C4-2B (cell line): ENCODE data around the gene KNDC1.

Experiments
- H3K27ac ChIP-seq: fragments of 450-650 bp; 2 replicates; pipeline ENCODE4 v1.5.1; 2017
- ZFX ChIP-seq: fragments of 450-650 bp; IDR thresholded peaks from 2 replicates; pipeline ENCODE4 v1.6.1; 2017
- TF ChIP-seq, protein P1 (sequence below): fragments of 450-650 bp; conservative IDR thresholded peaks from 2 replicates; pipeline ENCODE4 v1.5.1; 2017; ENCODE audit warnings: mild to moderate bottlenecking

Gene KNDC1

DNA sequence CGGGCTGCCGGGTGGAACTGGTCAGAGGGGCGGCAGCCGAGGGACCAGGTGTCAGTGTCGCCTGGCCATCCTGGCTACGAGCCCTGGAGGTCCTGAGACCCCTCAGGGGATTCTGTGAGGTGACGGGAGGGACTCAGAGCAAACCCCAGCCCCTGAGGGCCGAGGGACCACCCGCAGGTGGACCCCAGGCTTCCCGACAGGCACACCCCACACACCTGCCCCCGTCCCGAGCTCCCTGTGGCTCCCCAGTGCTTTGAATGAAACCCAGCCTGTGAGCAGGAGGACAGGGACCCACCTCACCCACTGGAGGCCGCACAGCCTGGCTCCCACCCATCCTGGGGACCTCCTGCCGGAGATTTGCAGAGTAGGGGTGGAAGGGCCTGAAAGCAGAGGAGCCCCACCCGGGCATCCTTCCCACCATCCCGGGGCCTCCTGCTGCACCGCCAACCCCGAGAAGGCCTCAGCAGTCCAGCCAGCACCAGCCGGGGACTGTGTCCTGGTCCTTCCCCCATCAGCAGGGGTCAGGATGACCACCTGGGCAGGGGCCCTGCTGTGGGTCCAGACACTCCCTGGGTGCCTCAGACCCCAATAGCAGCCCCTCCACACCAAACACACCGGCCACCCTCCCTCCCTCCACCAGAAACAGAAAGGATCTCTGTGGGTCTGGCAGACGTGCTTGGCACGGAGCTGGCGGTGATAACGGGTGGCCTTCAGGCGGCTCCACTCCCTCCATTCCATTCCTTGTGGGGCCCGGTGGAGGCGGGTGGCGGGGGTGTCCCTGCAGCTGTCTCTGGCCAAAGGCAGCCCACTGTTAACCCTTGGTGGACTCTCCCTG lies 91.6 kb downstream of the KNDC1 start:
- TF ChIP-seq, protein P1, sequence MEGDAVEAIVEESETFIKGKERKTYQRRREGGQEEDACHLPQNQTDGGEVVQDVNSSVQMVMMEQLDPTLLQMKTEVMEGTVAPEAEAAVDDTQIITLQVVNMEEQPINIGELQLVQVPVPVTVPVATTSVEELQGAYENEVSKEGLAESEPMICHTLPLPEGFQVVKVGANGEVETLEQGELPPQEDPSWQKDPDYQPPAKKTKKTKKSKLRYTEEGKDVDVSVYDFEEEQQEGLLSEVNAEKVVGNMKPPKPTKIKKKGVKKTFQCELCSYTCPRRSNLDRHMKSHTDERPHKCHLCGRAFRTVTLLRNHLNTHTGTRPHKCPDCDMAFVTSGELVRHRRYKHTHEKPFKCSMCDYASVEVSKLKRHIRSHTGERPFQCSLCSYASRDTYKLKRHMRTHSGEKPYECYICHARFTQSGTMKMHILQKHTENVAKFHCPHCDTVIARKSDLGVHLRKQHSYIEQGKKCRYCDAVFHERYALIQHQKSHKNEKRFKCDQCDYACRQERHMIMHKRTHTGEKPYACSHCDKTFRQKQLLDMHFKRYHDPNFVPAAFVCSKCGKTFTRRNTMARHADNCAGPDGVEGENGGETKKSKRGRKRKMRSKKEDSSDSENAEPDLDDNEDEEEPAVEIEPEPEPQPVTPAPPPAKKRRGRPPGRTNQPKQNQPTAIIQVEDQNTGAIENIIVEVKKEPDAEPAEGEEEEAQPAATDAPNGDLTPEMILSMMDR, result no peak
- no peak for TF ChIP-seq ZFX
- no peak overlapping the region for H3K27ac ChIP-seq

DNA sequence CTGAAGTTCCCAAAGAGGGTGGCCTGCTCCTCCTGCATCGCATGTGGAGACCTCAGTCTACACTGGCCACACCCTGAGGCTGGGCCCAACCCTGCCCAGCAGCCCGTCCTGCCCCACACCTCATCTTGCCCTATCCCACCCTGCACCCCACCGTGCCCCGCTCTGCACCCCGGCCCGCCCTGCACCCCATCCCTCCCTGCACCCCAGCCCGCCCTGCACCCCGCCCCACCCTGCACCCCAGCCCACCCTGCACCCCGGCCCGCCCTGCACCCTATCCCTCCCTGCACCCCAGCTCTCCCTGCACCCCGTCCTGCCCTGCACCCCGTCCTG lies 92.2 kb downstream of the KNDC1 start:
- TF ChIP-seq, protein P1, result no peak
- TF ChIP-seq ZFX, result no peak
- H3K27ac ChIP-seq, result no peak overlapping the region

DNA sequence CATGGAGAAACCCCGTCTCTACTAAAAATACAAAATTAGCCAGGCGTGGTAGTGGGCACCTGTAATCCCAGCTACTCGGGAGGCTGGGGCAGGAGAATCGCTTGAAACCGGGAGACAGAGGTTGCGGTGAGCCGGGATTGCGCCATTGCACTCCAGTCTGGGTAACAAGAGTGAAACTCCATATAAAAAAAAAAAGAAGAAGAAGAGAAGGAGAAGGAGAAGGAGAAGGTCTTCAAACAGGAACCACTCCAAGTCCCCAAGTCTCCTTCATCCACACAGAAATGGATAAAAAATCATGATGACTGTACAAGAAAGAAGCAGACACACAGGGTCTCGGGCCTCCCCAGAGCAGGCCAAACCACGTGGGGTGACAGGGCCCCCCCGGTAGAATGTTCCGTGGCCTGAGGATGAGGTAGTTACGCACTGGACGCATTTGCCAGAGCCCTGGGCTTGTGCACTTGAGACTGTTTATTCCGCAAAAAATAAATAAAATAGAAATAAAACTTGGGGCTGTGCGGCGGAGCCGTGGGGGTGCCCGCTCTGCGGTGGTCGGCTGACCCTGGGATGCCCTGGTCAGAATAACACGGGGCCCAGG lies 93.4 kb downstream of the KNDC1 start:
- TF ChIP-seq ZFX, result no peak
- TF ChIP-seq, protein P1, result no peak

DNA sequence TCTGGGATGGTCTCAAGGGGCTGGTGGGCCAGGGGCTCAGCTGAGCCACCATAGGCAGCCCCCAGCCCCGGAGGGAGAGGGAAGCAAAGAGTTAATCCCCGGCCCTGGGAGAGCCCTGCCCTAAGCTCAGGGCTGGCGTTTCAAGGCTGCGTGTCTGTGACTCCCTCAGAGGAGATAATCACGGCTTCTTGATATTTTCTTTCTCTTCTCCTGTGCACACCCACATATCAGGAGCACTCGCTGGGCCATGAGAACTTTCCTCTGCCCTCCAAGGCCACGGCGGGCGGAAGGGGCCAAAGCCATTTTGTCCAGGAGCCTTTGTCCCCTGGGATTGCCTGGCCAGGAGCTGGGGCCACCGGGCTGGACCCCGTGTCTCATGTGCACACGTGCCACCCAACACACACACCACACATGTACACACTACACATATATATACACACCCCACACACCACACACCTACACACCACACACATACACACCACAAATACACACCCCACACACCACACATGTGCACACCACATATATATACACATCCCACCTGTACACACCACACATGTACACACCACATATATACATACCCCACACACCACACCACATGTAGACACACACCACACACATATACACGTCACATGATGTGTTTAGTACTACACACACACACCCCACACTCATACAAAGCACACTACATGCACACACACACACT lies 94.6 kb downstream of the KNDC1 start:
- TF ChIP-seq ZFX, result no peak
- TF ChIP-seq, protein P1, result no peak
- no peak overlapping the region for H3K27ac ChIP-seq

More for the DNA sequence above, 93.4 kb downstream of the KNDC1 start:
- no peak overlapping the region for H3K27ac ChIP-seq

DNA sequence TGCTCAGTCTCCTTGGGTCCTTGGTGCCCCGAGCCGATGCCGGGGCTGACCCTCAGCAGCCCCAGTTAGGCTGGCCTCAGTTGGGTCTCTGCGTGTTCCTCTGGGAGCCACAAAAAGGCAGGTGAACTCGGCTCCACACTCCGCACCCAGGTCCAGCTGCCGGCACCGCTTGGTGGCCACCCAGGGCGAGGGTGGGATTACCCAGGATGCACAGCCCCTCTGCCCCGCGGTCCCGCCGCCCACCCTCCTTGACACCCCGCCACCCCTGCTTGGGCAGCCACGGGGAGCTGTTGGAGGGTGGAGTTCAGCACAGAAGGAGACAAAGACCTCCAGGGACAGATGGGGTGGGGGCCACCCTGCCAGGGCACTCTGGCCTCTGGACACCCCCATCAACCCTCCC lies 95.3 kb downstream of the KNDC1 start:
- H3K27ac ChIP-seq, result no peak overlapping the region
- TF ChIP-seq, protein P1, result no peak
- no peak for TF ChIP-seq ZFX

DNA sequence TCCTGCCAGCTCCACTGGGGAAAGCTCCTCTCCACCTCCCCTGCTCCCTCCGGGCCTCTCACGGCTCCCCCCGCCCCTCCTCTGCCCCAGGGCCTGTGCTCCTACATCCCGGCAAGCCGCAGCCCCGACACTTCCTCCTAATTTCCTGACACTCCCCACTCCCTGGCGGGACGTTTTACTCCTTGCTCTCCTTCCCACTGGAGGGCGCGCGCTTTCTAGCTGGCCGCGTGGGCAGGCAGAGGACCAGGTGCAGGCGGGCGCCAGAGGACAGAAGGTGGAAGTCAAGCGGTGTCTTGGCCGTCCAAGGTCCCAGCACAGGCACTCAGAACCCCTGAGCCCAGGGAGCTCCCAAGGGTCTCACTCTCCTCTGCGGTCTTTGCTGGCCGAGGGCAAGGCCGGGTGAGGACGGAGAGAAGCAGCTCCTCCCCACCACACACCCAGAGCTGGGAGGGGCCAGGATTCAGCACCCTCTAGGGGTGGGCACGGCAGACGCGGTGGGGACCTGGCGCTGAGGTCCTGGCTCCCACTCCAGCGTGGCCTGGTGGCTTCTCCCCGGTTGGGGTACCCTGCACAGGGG lies 97.6 kb downstream of the KNDC1 start:
- TF ChIP-seq, protein P1, result peak; percentile 88
- TF ChIP-seq ZFX, result 0 out of 2 replicates have a peak, but pooled peaks have one; percentile 29
- H3K27ac ChIP-seq, result peak overlapping the region; percentile 84
